Neural progenitor cell (in vitro differentiated cells): ENCODE data around the gene FER.

Experiments
- EZH2phosphoT487 ChIP-seq: fragments of 200-600 bp; sonication (generic); IDR thresholded peaks from 2 replicates; pipeline ENCODE4 v1.6.1; 2017; ENCODE audit warnings: antibody characterized with exemption
- TF ChIP-seq, protein P1 (sequence below): fragments of 200-600 bp; sonication (generic); IDR thresholded peaks from 2 replicates; pipeline ENCODE4 v1.5.1; 2017; ENCODE audit warnings: antibody characterized with exemption, mild to moderate bottlenecking

GRCh38 chr5:109225716-109226625 lies 478.3 kb downstream of the FER start:
- TF ChIP-seq, protein P1, sequence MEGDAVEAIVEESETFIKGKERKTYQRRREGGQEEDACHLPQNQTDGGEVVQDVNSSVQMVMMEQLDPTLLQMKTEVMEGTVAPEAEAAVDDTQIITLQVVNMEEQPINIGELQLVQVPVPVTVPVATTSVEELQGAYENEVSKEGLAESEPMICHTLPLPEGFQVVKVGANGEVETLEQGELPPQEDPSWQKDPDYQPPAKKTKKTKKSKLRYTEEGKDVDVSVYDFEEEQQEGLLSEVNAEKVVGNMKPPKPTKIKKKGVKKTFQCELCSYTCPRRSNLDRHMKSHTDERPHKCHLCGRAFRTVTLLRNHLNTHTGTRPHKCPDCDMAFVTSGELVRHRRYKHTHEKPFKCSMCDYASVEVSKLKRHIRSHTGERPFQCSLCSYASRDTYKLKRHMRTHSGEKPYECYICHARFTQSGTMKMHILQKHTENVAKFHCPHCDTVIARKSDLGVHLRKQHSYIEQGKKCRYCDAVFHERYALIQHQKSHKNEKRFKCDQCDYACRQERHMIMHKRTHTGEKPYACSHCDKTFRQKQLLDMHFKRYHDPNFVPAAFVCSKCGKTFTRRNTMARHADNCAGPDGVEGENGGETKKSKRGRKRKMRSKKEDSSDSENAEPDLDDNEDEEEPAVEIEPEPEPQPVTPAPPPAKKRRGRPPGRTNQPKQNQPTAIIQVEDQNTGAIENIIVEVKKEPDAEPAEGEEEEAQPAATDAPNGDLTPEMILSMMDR, result no peak
- TF ChIP-seq EZH2phosphoT487, result no peak
